Spinal cord (tissue), 10 donors: Measurements from ENCODE around the gene HOXA7. TPM values are rescaled to one million over a fixed set of nuclear protein-coding genes. Genes with fewer than 3 reads are reported as not detected.
A peak's percentile ranks its signal among the peaks of the same experiment; 100 is the strongest.

Experiments
- DNase-seq, 6 donors: peaks; one replicate each; pipeline versions ENCODE4 v3.0.0 to v3.0.0-alpha.2; 2013 to 2015; ENCODE audit warnings: low spot score in 6 of 6, low read depth in 4 of 6
- H3K27ac ChIP-seq: one replicate; pipeline ENCODE4 v1.5.1; 2013; ENCODE audit warnings: low read depth, low read length, control low read depth
- H3K27me3 ChIP-seq: one replicate; pipeline ENCODE4 v1.6.1; 2013; ENCODE audit warnings: low read length; ENCODE audit not compliant: control insufficient read depth, insufficient read depth
- H3K36me3 ChIP-seq: one replicate; pipeline ENCODE4 v1.6.1; 2013; ENCODE audit warnings: low read length; ENCODE audit not compliant: control insufficient read depth, insufficient read depth
- H3K4me1 ChIP-seq: one replicate; pipeline ENCODE4 v1.6.1; 2013; ENCODE audit warnings: low read length; ENCODE audit not compliant: control insufficient read depth, insufficient read depth
- H3K4me3 ChIP-seq: one replicate; pipeline ENCODE4 v1.5.1; 2013; ENCODE audit warnings: low read depth, low read length, control low read depth
- H3K9me3 ChIP-seq: one replicate; pipeline ENCODE4 v1.6.1; 2013; ENCODE audit warnings: low read length; ENCODE audit not compliant: control insufficient read depth, insufficient read depth
- WGBS: methylation state at CpG from one replicate; pipeline ENCODE4 v1.1.5; 2013; ENCODE audit warnings: missing lambda C conversion rate; ENCODE audit not compliant: insufficient coverage; 5-methylcytosine and 5-hydroxymethylcytosine counted together
- long read RNA-seq, 4 donors: transcript quantifications; one replicate each; lab custom pipeline, GENCODE V29; 2026
- polyA plus RNA-seq, 2 donors: library from polyadenylated mRNA; unstranded; fragments of 120-200 nt; gene quantifications; one replicate each; pipeline ENCODE4 v1.2.1, GENCODE V29; 2013; ENCODE audit not compliant: insufficient read length in 2 of 2
- total RNA-seq, 2 donors: library from RNA; depleted of rRNA in 1 of 2; stranded (reverse); fragments of 120-200 nt in 1 of 2; fragments of >200 nt in 1 of 2; gene quantifications; one replicate each; pipeline versions ENCODE4 v1.2.3 to v1.2.4, GENCODE V29; 2013 to 2014
- donor health status: healthy.

HOXA7 gene
- total RNA-seq (10 to 100 TPM in 1 of 2 donors, 1 to 10 TPM in 1; 9.6 to 12.6 TPM), polyA plus RNA-seq (100 to 1,000 TPM in 1 of 2 donors, 10 to 100 TPM in 1; 91.6 to 111 TPM)
- long read RNA-seq, donor 1, transcript HOXA7-201 (2 exons, 2,018 nt), result major isoform, 85 of 154 reads
- long read RNA-seq, donor 1, partial matches to known transcripts, result 69 of 154 reads
- long read RNA-seq, donor 1, other reads (novel, unspliced or antisense), result 0 of 154 reads
- long read RNA-seq, donor 2, transcript HOXA7-201 (2 exons, 2,018 nt), result major isoform, 30 of 31 reads
- long read RNA-seq, donor 2, partial matches to known transcripts, result 0 of 31 reads
- long read RNA-seq, donor 2, other reads (novel, unspliced or antisense), result 0 of 31 reads
- long read RNA-seq, donor 3, transcript HOXA7-201 (2 exons, 2,018 nt), result major isoform, 14 of 14 reads
- long read RNA-seq, donor 3, partial matches to known transcripts, result 0 of 14 reads
- long read RNA-seq, donor 3, other reads (novel, unspliced or antisense), result 0 of 14 reads
- long read RNA-seq, donor 4, transcript HOXA7-201 (2 exons, 2,018 nt), result major isoform, 10 of 10 reads
- long read RNA-seq, donor 4, partial matches to known transcripts, result 0 of 10 reads
- long read RNA-seq, donor 4, other reads (novel, unspliced or antisense), result 0 of 10 reads

DNA sequence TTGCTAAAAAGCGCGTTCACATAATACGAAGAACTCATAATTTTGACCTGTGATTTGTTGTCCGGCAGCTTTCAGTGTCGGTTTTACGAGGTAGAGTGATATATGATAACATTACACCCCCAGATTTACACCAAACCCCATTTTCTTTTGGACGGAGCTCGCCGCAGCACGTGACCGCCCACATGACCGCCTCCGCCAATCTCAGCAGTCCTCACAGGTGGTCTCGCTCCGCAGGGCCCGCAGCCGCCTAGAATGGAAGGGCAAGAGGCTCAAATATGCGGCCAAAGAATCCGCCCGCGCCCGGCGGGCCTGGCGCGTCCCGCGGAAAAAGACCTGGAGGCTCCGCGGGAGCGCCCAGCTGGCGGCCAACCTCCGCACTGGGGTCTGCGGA is at the start of gene HOXA7:
HOXA7 (minus strand) TSS at position 168 of the 391 bp plus-strand sequence; CDS start at position 38, 130 bp downstream.
- Histone ChIP-seq H3K36me3 (peaks cover 12% of the 10 kb centered on the region), H3K27me3 (peaks cover 11% of the 10 kb centered on the region), H3K27ac (peak within 1 kb of the TSS; percentile 99), H3K9me3 (no peaks in the 10 kb centered on the region), H3K4me1 (peaks cover 80% of the 10 kb centered on the region), H3K4me3 (peak within 1 kb of the TSS; percentile 74)
- peak in 4 of 6 donors; percentile 81 to 97 (median 91) for DNase-seq
- 0% methylated on average over 27 of the region's 33 CpGs for WGBS

DNA sequence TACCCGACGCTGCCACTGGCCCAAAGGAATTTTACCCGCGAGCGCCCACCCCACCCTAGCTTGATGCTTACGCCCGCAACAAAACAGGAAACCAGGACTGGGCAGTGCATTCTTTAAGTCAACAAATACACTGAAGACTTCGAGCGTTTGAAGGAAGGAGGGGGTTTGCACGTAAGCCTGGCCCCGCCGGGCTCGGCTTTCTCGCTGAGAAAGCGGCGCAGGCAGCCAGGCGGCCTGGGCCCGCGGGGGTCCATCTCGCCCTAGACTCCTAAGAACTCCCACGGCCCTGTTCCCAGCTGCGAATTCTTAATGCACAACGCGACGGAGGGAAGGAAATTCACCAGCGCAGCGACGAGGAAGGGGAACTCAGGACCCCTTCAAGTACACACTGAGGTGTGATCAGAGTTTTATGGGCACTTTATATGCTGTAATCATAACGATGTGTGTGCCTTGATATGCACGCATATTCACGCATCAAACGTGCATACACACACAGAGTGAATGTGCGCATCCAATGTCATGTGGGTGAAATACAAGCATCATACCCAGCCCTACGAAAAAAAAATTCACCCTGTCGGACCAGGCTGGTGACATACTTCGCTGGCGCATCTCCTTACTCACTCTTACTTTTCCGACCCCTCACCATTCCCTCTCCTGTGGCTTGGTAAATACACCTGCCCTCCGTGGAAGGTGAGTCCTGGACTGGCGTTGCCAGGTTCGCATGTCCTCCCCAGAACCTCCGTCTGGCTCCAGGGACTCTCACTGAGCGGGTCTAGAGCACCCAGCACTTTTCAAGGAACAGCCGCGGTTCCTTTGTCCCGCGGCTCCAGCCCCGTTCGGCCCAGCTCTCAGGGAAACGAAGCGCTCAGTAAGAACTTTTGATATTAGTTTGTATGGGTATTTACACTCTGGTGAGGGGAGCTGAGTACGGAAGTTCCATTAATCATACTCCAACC is 49.1 kb upstream of the HOXA7 start:
- Histone ChIP-seq H3K27me3 (peaks cover 99% of the 10 kb centered on the region), H3K36me3 (no peaks in the 10 kb centered on the region), H3K9me3 (no peaks in the 10 kb centered on the region), H3K4me3 (no peak overlapping the region), H3K27ac (no peak overlapping the region), H3K4me1 (peaks cover 20% of the 10 kb centered on the region)
- WGBS, result under 1% methylated on average over 36 of the region's 52 CpGs
- peak in 1 of 6 donors; percentile 32 for DNase-seq

DNA sequence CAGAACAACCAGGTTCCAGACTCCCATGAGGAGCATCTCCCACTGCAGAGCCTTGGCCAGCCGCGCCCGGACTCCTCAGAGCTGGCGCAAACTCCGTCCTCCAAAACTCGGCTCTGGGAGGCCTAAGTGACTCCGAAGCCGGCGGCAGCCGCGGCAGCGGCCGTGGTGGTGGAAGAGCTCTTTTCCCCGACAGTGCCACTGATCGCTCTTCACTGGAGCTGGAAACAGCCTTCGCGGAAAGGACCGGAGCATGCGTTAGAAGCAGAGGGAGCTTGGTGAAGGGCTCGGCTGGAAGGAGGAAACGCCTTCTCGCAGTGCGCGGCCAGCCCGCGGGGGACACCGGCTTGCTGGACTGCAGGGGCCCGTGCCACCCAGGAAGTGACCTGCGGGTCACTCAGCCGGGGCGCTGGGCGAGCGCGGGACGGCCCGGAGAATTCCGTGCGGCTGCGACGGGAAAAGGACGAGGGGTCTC is 48.4 kb upstream of the HOXA7 start:
- 1% methylated on average over 41 of the region's 41 CpGs for WGBS
- Histone ChIP-seq H3K36me3 (no peaks in the 10 kb centered on the region), H3K4me3 (no peak overlapping the region), H3K4me1 (peaks cover 21% of the 10 kb centered on the region), H3K27ac (no peak overlapping the region), H3K9me3 (no peaks in the 10 kb centered on the region), H3K27me3 (peaks cover 98% of the 10 kb centered on the region)
- peak in 1 of 6 donors; percentile 50 for DNase-seq

DNA sequence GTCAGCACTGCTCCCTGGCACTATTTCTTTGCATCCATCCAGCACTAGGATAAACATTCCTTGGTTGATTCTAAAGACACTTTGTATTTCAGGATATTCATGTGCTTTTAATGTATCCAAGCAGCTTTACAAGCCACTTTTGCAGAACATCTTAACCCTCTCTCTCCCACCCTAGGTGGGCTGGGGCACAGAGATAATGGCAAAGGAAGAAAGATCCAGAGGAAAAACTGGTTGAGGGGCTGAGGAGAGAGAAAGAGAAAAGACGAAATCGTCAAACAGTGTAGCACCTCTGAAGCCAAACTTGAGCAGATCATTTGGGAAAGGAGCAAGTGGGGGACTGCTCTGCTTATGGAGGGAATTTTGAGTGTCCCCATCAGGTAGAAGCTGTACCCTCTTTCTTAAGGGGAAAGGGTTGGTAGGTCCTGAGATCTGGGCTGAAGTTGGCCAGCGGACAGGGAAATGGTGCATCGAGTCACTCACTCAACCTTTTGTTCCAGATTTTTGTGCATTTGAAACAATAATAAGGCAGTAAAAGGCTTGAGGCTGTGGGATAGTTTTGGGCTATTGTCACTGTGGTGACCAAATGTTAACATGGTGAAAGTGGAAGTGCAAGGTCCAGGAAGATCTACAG is 47.6 kb upstream of the HOXA7 start:
- Histone ChIP-seq H3K27me3 (peaks cover 95% of the 10 kb centered on the region), H3K4me1 (peaks cover 23% of the 10 kb centered on the region), H3K36me3 (no peaks in the 10 kb centered on the region), H3K27ac (no peak overlapping the region), H3K9me3 (no peaks in the 10 kb centered on the region), H3K4me3 (no peak overlapping the region)
- 14% methylated on average over 4 of the region's 4 CpGs for WGBS
- peak in 1 of 6 donors; percentile 10 for DNase-seq

DNA sequence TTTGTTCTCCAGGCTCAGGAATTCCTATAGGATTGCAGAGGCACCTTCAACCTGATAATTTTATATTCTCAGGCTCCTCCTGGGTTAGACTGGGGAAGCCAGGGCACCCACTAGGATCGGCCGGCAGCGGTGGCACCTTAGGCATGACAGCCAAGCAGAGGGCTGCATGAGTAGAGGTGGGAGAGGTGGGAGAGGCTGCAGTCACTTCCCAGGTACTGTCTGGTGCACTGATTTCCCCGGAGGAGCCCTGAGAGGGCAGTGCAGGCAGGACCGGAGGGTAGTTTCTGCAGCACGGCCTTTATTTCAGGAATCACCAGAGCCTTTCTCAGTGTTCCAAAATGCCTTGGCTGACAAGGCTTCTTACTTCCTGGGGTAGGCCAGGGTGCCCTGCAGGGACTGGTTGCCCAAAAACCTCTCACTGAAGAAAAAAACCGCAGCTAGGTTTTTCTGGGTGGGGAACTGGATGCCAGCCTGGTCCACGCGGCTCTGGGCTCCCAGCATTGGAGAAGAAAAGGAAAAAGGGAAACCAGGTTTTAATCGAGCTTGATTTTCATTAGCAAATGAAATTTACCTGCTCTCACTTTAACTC is 47.0 kb upstream of the HOXA7 start:
- WGBS, result 21% methylated on average over 9 of the region's 10 CpGs
- Histone ChIP-seq H3K36me3 (no peaks in the 10 kb centered on the region), H3K9me3 (no peaks in the 10 kb centered on the region), H3K4me3 (no peak overlapping the region), H3K4me1 (peaks cover 30% of the 10 kb centered on the region), H3K27me3 (peaks cover 95% of the 10 kb centered on the region), H3K27ac (no peak overlapping the region)
- peak in 1 of 6 donors; percentile 15 for DNase-seq

DNA sequence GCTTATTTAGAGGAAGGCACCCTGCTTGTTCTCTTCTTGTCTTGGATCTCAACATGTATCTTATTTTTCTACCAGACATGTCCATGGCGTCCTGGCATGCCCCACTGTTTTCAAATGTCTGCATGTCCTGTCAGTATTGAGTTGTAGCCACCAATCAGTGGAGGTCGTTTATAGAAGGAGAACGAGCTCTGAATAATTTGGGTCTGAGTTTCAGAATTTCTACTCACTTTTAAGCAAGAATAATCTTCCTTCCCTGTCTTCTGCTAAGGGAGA is 46.3 kb upstream of the HOXA7 start:
- peaks cover 33% of the 10 kb centered on the region for H3K4me1 ChIP-seq
- no peaks in the 10 kb centered on the region for H3K36me3 ChIP-seq
- DNase-seq, result no peak
- no CpG with 5 or more reads among the region's 3 CpGs for WGBS
- peaks cover 95% of the 10 kb centered on the region for H3K27me3 ChIP-seq
- H3K27ac ChIP-seq, result no peak overlapping the region
- no peak overlapping the region for H3K4me3 ChIP-seq
- H3K9me3 ChIP-seq, result no peaks in the 10 kb centered on the region

DNA sequence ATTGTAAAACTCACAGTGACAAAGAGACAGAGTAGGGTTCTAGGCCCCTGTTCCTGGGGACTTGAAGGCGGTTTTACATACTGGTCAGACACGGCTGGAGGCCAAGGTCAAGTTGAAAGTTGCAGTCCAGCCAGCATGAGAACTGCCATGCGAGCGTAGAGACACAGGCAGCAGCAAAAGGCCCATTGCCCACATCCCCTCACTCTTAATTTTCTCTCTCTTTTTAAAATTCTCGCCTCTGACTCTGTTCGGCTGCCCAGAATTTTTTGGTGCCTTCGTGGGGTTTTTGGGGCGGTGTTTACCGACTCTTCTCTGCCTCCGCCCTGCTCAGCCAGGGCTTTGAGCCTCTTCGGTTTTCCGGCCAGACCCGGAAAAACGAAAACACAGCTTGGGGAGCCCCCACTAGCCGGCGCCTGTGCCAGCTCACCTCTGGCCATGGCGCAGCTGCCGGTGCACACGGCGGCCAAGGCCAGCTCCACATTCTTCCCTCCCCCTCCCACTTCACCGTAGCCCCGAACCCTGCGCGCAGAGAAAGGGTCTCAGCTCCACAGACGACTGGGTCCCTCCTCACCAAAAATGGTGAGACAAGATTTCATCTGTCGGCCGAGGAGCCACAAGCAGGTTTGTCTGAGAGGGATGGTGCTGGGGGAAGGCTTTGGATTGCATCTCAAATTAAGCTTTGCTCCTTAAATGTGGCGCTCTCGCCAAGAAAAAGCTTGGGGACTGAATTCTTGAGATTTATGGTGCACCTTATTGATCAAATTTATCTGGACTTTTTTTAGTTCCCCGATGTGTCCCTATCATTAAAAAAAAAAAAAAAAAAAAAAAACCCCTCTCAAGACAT is 45.8 kb upstream of the HOXA7 start:
- no peak overlapping the region for H3K4me3 ChIP-seq
- WGBS, result 3% methylated on average over 25 of the region's 30 CpGs
- peak in 1 of 6 donors; percentile 51 for DNase-seq
- H3K27me3 ChIP-seq, result peaks cover 96% of the 10 kb centered on the region
- H3K4me1 ChIP-seq, result peaks cover 33% of the 10 kb centered on the region
- H3K36me3 ChIP-seq, result no peaks in the 10 kb centered on the region
- no peaks in the 10 kb centered on the region for H3K9me3 ChIP-seq
- H3K27ac ChIP-seq, result no peak overlapping the region

DNA sequence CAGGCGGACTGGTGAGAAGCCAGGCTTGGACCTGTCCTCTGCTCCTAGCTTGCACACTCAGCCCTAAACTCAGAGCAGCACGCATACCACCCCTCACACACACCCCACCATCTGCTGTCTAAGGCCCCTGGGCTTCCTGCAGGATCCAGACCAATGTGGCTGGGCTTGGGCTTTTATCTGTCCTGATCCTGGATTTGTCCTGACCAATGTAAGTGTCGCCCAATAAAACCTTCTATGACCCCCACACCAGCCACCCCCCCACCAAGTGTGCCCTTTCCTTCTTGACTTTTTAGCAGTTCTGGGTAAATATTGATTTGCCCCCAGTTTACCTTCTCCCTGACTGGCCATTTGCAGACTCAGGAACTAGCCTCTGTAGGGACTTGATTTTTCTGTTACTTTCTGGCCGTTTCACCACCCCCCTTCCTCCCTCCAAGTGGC is 45.1 kb upstream of the HOXA7 start:
- 17% methylated on average over 4 of the region's 4 CpGs for WGBS
- peaks cover 33% of the 10 kb centered on the region for H3K4me1 ChIP-seq
- no peak overlapping the region for H3K27ac ChIP-seq
- H3K36me3 ChIP-seq, result no peaks in the 10 kb centered on the region
- H3K4me3 ChIP-seq, result no peak overlapping the region
- no peak for DNase-seq
- H3K9me3 ChIP-seq, result no peaks in the 10 kb centered on the region
- peaks cover 95% of the 10 kb centered on the region for H3K27me3 ChIP-seq
